Endothelial cell of umbilical vein (primary cell): ENCODE results near the gene LAP3. TPM values are rescaled to one million over a fixed set of nuclear protein-coding genes. Genes with fewer than 3 reads are reported as not detected.

ENCODE experiments used
- BruUV-seq: library from RNA; stranded (reverse); fragments of 400-500 nt; replicated peaks from 2 replicates; lab custom pipeline; 2021; lab: Mats Ljungman, UMichigan
- CTCF ChIA-PET: fragments of 300-600, 350-600 bp; sonication (Branson Sonifier 250); formaldehyde crosslinking; loops from one replicate; lab custom pipeline; 2021; ENCODE audit warnings: antibody characterized with exemption, inconsistent platforms; lab: Charles Lee
- POLR2A ChIA-PET: fragments of 300-600, 350-600 bp; sonication (Branson Sonifier 250); formaldehyde crosslinking; loops from one replicate; lab custom pipeline; 2021; ENCODE audit warnings: antibody characterized with exemption, inconsistent platforms; lab: Charles Lee
- DNase-seq: peaks from one replicate; pipeline ENCODE4 v3.0.0-alpha.2; 2011; ENCODE audit warnings: low read depth, low spot score
- FAIRE-seq: peaks from 2 replicates; lab custom pipeline; 2011; peaks lifted over from hg19 to GRCh38; lab: Jason Lieb, UNC
- H2AFZ ChIP-seq: 2 replicates; pipeline ENCODE4 v1.6.0; 2012; ENCODE audit warnings: low read depth, low read length, control low read depth, inconsistent platforms
- H3K27ac ChIP-seq: 2 replicates; pipeline ENCODE4 v1.5.1; 2011; ENCODE audit warnings: low read depth, mild to moderate bottlenecking, control low read depth, low read length, moderate library complexity; ENCODE audit not compliant: insufficient read depth
- H3K27me3 ChIP-seq, 2 experiments: 2 replicates each; pipeline versions ENCODE4 v1.6.0 to v1.6.1; 2011; ENCODE audit warnings: low read length in 2 of 2, mixed read lengths in 1 of 2; ENCODE audit not compliant: control insufficient read depth in 2 of 2, insufficient read depth in 2 of 2
- H3K36me3 ChIP-seq, 2 experiments: 2 replicates in 1 of 2; 3 replicates in 1 of 2; pipeline ENCODE4 v1.5.1; 2011; ENCODE audit warnings: low read length in 2 of 2, mild to moderate bottlenecking in 1 of 2, moderate library complexity in 1 of 2; ENCODE audit not compliant: control insufficient read depth in 2 of 2, insufficient read depth in 2 of 2; ENCODE audit errors: extremely low read depth in 1 of 2
- H3K4me1 ChIP-seq: 3 replicates; pipeline ENCODE4 v1.5.1; 2011; ENCODE audit warnings: mild to moderate bottlenecking, low read length; ENCODE audit not compliant: control insufficient read depth, insufficient read depth; ENCODE audit errors: extremely low read depth
- H3K4me2 ChIP-seq: 2 replicates; pipeline ENCODE4 v1.6.1; 2011; ENCODE audit warnings: low read length, control low read depth, mixed read lengths; ENCODE audit not compliant: insufficient read depth
- H3K4me3 ChIP-seq, 3 experiments: fragments of 200-600 bp in 1 of 3; sonication (generic), shearing (Covaris generic) in 1 of 3; replicated peaks in 1 of 3; 2 replicates each; pipeline ENCODE4 v1.5.1; 2011 to 2016; ENCODE audit warnings: control low read depth in 3 of 3, low read length in 3 of 3, mild to moderate bottlenecking in 2 of 3, inconsistent platforms in 1 of 3, low read depth in 1 of 3, moderate library complexity in 1 of 3; ENCODE audit not compliant: insufficient read depth in 1 of 3
- H3K79me2 ChIP-seq: 2 replicates; pipeline ENCODE4 v1.6.0; 2012; ENCODE audit warnings: low read length, inconsistent platforms; ENCODE audit not compliant: control insufficient read depth, insufficient read depth
- H3K9ac ChIP-seq: replicated peaks from 2 replicates; pipeline ENCODE3; 2011; ENCODE audit warnings: low read length, control low read depth; ENCODE audit not compliant: insufficient read depth; ENCODE audit errors: extremely low read depth
- H3K9me1 ChIP-seq: replicated peaks from 3 replicates; pipeline ENCODE4 v1.6.0; 2011; ENCODE audit warnings: mild to moderate bottlenecking, low read length; ENCODE audit not compliant: control insufficient read depth, insufficient read depth; ENCODE audit errors: extremely low read depth
- H3K9me3 ChIP-seq: replicated peaks from 2 replicates; pipeline ENCODE4 v1.5.1; 2012; ENCODE audit warnings: low read length, inconsistent platforms; ENCODE audit not compliant: control insufficient read depth, insufficient read depth
- H4K20me1 ChIP-seq: replicated peaks from 2 replicates; pipeline ENCODE3; 2011; ENCODE audit warnings: mild to moderate bottlenecking, low read length; ENCODE audit not compliant: control insufficient read depth, insufficient read depth; ENCODE audit errors: extremely low read depth
- CTCF ChIP-seq, 2 donors: IDR thresholded peaks; 1 replicate in 1 of 2; 2 replicates in 1 of 2; pipeline ENCODE4 v1.5.1; 2011; ENCODE audit warnings: low read length in 2 of 2, mild to moderate bottlenecking in 2 of 2, moderate library complexity in 2 of 2, control low read depth in 1 of 2, inconsistent platforms in 1 of 2, low read depth in 1 of 2; ENCODE audit not compliant: insufficient read depth in 1 of 2; ENCODE audit errors: extremely low read depth in 1 of 2
- EZH2 ChIP-seq: IDR thresholded peaks from 2 replicates; pipeline ENCODE4 v1.6.1; 2012; ENCODE audit warnings: borderline replicate concordance, low read depth, mild to moderate bottlenecking, moderate library complexity, low read length, inconsistent platforms; ENCODE audit not compliant: severe bottlenecking
- FOS ChIP-seq: IDR thresholded peaks from 2 replicates; pipeline ENCODE4 v1.6.1; 2011; ENCODE audit warnings: mild to moderate bottlenecking, low read length, moderate library complexity, borderline replicate concordance; ENCODE audit not compliant: insufficient read depth
- GATA2 ChIP-seq: IDR thresholded peaks from 2 replicates; pipeline ENCODE4 v1.7.0; 2011; ENCODE audit warnings: low read depth, mild to moderate bottlenecking, moderate library complexity, mixed read lengths, low read length; ENCODE audit not compliant: insufficient read length, insufficient read depth
- JUN ChIP-seq: IDR thresholded peaks from 2 replicates; pipeline ENCODE4 v1.6.1; 2011; ENCODE audit warnings: borderline replicate concordance, low read depth; ENCODE audit not compliant: insufficient read length, insufficient read depth
- MAX ChIP-seq: IDR thresholded peaks from 2 replicates; pipeline ENCODE4 v1.6.1; 2011; ENCODE audit not compliant: insufficient read depth, insufficient read length
- MYC ChIP-seq: IDR thresholded peaks from one replicate; pipeline ENCODE4 v1.6.1; 2011; ENCODE audit warnings: mild to moderate bottlenecking, low read depth, low read length
- POLR2A ChIP-seq: IDR thresholded peaks from 2 replicates; pipeline ENCODE4 v1.6.1; 2012; ENCODE audit warnings: low read depth, mild to moderate bottlenecking, control low read depth, low read length
- POLR2AphosphoS5 ChIP-seq: IDR thresholded peaks from 2 replicates; pipeline ENCODE4 v1.6.1; 2012; ENCODE audit warnings: low read depth, mild to moderate bottlenecking, control low read depth, low read length, moderate library complexity; ENCODE audit not compliant: insufficient read depth
- dilution Hi-C: fragments of 300-500 bp; cut with MboI; formaldehyde crosslinking; loops from one replicate; pipeline ENCODE4 v1.15.0; 2019; ENCODE audit warnings: low sequenced_read_pairs; ENCODE audit not compliant: extremely low pct_ligation_motif_present
- intact Hi-C: fragments of 100-400 bp; cut with micrococcal nuclease; formaldehyde crosslinking; loops from one replicate; pipeline ENCODE4 v1.10.0; 2022
- polyA plus RNA-seq, 4 experiments: library from polyadenylated mRNA; depleted of rRNA in 3 of 4; stranded (reverse) in 3 of 4; unstranded in 1 of 4; fragments of >200 nt; gene quantifications; 2 replicates each; pipeline versions ENCODE4 v1.2.1 to v1.2.3, GENCODE V29; 2011 to 2012; ENCODE audit warnings: missing spikeins in 1 of 4
- total RNA-seq: library from RNA; stranded (reverse); gene quantifications from 2 replicates; pipeline ENCODE4 v1.2.3, GENCODE V29; 2021

LAP3 gene
- total and polyA plus RNA-seq, 2 donors (not counting 3 experiments of a cell fraction or from before 2014, with no cell fraction given), result 82.4 to 94.8 TPM

GRCh38 chr4:17650406-17650805 is 73.4 kb downstream of the LAP3 start:
- FAIRE-seq (no peak), DNase-seq (no peak)
- Histone ChIP-seq H3K27ac (no peak overlapping the region), H3K9ac (no peak overlapping the region), H3K36me3 (no peaks in the 10 kb centered on the region), H3K4me3 (no peak overlapping the region), H3K27me3 (peaks cover 0 to 3% of the 10 kb centered on the region in 2 experiments), H3K4me2 (no peak overlapping the region), H4K20me1 (no peaks in the 10 kb centered on the region), H3K4me1 (no peaks in the 10 kb centered on the region), H2AFZ (no peak overlapping the region), H3K9me3 (no peaks in the 10 kb centered on the region), H3K9me1 (no peaks in the 10 kb centered on the region), H3K79me2 (no peaks in the 10 kb centered on the region)
- no peak for TF ChIP-seq GATA2
- no peak for TF ChIP-seq POLR2AphosphoS5
- TF ChIP-seq POLR2A, result no peak
- TF ChIP-seq FOS, result no peak
- no peak for TF ChIP-seq MAX
- no peak for TF ChIP-seq MYC
- TF ChIP-seq CTCF (IDR thresholded peaks at IDR 0.05; ENCODE audit: extremely low read depth in 1 of 2, insufficient read depth in 1 of 2, low read depth in 1 of 2, low read length in 2 of 2), result no peak
- no peak for TF ChIP-seq EZH2
- no peak for TF ChIP-seq JUN
- BruUV-seq, result no TSS peak
- POLR2A ChIA-PET, result no interaction called here
- intact Hi-C loops (no loop called here), dilution Hi-C loops (no loop called here)
- CTCF ChIA-PET, result no interaction called here
